ENCODE measurements around the gene CDYL. TPM values are rescaled to one million over a fixed set of nuclear protein-coding genes. Genes with fewer than 3 reads are reported as not detected.

The CDYL gene
- total and polyA plus RNA-seq, 7 donors, result 10.0 to 30.0 (median 19.9) TPM

- no peaks in the 10 kb centered on the region for H3K4me1 ChIP-seq
- H3K4me3 ChIP-seq, result no peak overlapping the region
- no peak overlapping the region for H3K27ac ChIP-seq
- DNase-seq (no peak), ATAC-seq (no peak)
- intact Hi-C loops (cut with DNase I), result no loop called here
- no peak for TF ChIP-seq CTCF (IDR thresholded peaks at IDR 0.05)
- WGBS, 3 donors, result 41 to 57% (median 50%) methylated on average over 6 of the region's 6 CpGs
- H3K36me3 ChIP-seq (ENCODE audit: insufficient read depth in 1 of 2, low read depth in 1 of 2), result no peaks in the 10 kb centered on the region
- H3K9me3 ChIP-seq, result no peaks in the 10 kb centered on the region
- no peaks in the 10 kb centered on the region for H3K27me3 ChIP-seq (ENCODE audit: insufficient read depth in 3 of 3, low read length in 2 of 3)
Observed at GRCh38 chr6:4740032-4740431, 36.2 kb upstream of the CDYL start.

GRCh38 chr6:4743062-4743461 is 33.1 kb upstream of the CDYL start:
- no peak overlapping the region for H3K27ac ChIP-seq
- no peak for TF ChIP-seq CTCF (IDR thresholded peaks at IDR 0.05)
- no peaks in the 10 kb centered on the region for H3K4me1 ChIP-seq
- no peak for DNase-seq
- intact Hi-C loops (cut with DNase I), result no loop called here
- 57 to 73% (median 57%) methylated on average over 2 of the region's 2 CpGs for WGBS, 3 donors
- no peaks in the 10 kb centered on the region for H3K36me3 ChIP-seq (ENCODE audit: insufficient read depth in 1 of 2, low read depth in 1 of 2)
- no peaks in the 10 kb centered on the region for H3K9me3 ChIP-seq
- H3K27me3 ChIP-seq (ENCODE audit: insufficient read depth in 3 of 3, low read length in 2 of 3), result no peaks in the 10 kb centered on the region
- ATAC-seq, result no peak
- no peak overlapping the region for H3K4me3 ChIP-seq

- no peaks in the 10 kb centered on the region for H3K36me3 ChIP-seq (ENCODE audit: insufficient read depth in 1 of 2, low read depth in 1 of 2)
- H3K9me3 ChIP-seq, result no peaks in the 10 kb centered on the region
- H3K4me1 ChIP-seq, result no peaks in the 10 kb centered on the region
- no peaks in the 10 kb centered on the region for H3K27me3 ChIP-seq (ENCODE audit: insufficient read depth in 3 of 3, low read length in 2 of 3)
- no peak overlapping the region for H3K27ac ChIP-seq
- 77 to 90% (median 81%) methylated on average over 5 of the region's 5 CpGs for WGBS, 3 donors
- H3K4me3 ChIP-seq, result no peak overlapping the region
- DNase-seq, result no peak
- intact Hi-C loops (cut with DNase I), result no loop called here
- no peak for ATAC-seq
- no peak for TF ChIP-seq CTCF (IDR thresholded peaks at IDR 0.05)
Observed at GRCh38 chr6:4743926-4744325, 32.3 kb upstream of the CDYL start.

GRCh38 chr6:4747588-4747987 is 28.6 kb upstream of the CDYL start:
- no peaks in the 10 kb centered on the region for H3K9me3 ChIP-seq
- no peak for TF ChIP-seq CTCF (IDR thresholded peaks at IDR 0.05)
- no peak overlapping the region for H3K4me3 ChIP-seq
- H3K36me3 ChIP-seq (ENCODE audit: insufficient read depth in 1 of 2, low read depth in 1 of 2), result no peaks in the 10 kb centered on the region
- no peaks in the 10 kb centered on the region for H3K4me1 ChIP-seq
- no peak overlapping the region for H3K27ac ChIP-seq
- ATAC-seq, result no peak
- no peak for DNase-seq
- 89 to 95% (median 93%) methylated on average over 2 of the region's 2 CpGs for WGBS, 3 donors
- no peaks in the 10 kb centered on the region for H3K27me3 ChIP-seq (ENCODE audit: insufficient read depth in 3 of 3, low read length in 2 of 3)
- intact Hi-C loops (cut with DNase I), result no loop called here

- no peak for DNase-seq
- TF ChIP-seq CTCF (IDR thresholded peaks at IDR 0.05), result no peak
- no peaks in the 10 kb centered on the region for H3K27me3 ChIP-seq (ENCODE audit: insufficient read depth in 3 of 3, low read length in 2 of 3)
- intact Hi-C loops (cut with DNase I), result no loop called here
- no peak for ATAC-seq
- no peaks in the 10 kb centered on the region for H3K36me3 ChIP-seq (ENCODE audit: insufficient read depth in 1 of 2, low read depth in 1 of 2)
- no peaks in the 10 kb centered on the region for H3K9me3 ChIP-seq
- H3K27ac ChIP-seq, result no peak overlapping the region
- 39 to 43% (median 42%) methylated on average over 7 of the region's 7 CpGs for WGBS, 3 donors
- H3K4me1 ChIP-seq, result no peaks in the 10 kb centered on the region
- no peak overlapping the region for H3K4me3 ChIP-seq
Observed at GRCh38 chr6:4751823-4752464, 24.3 kb upstream of the CDYL start.
